DND-41 (cell line): ENCODE results near the gene TIMM22.

ENCODE experiments used
- ATAC-seq: fragments of 200-7000 bp; cut with Tn5 transposase; 3 replicates; pipeline ENCODE4 v1.9.1; 2021; ENCODE audit warnings: low read depth; ENCODE audit not compliant: insufficient read depth
- DNase-seq: peaks from one replicate; pipeline ENCODE4 v3.0.0-alpha.2; 2020
- H2AFZ ChIP-seq: 2 replicates; pipeline ENCODE4 v1.6.0; 2012; ENCODE audit warnings: low read depth, low read length
- H3K27ac ChIP-seq: 2 replicates; pipeline ENCODE4 v1.5.1; 2012; ENCODE audit warnings: low read length, inconsistent platforms
- H3K27me3 ChIP-seq: fragments of 200-600 bp; sonication (generic); 2 replicates; pipeline ENCODE4 v1.6.0; 2012; ENCODE audit warnings: low read length, mild to moderate bottlenecking, inconsistent platforms; ENCODE audit not compliant: insufficient read depth, poor library complexity
- H3K36me3 ChIP-seq: 2 replicates; pipeline ENCODE4 v1.5.1; 2012; ENCODE audit warnings: low read length, inconsistent platforms; ENCODE audit not compliant: insufficient read depth
- H3K4me1 ChIP-seq: 2 replicates; pipeline ENCODE4 v1.5.1; 2012; ENCODE audit warnings: mild to moderate bottlenecking, low read length; ENCODE audit not compliant: insufficient read depth
- H3K4me2 ChIP-seq: 2 replicates; pipeline ENCODE4 v1.6.0; 2012; ENCODE audit warnings: mild to moderate bottlenecking, moderate library complexity, low read length, inconsistent platforms; ENCODE audit not compliant: insufficient read depth
- H3K4me3 ChIP-seq, 2 experiments: fragments of 200-600 bp in 1 of 2; shearing (Covaris generic) in 1 of 2; 2 replicates each; pipeline ENCODE4 v1.5.1; 2012 to 2016; ENCODE audit warnings: inconsistent platforms in 2 of 2, low read length in 2 of 2, mild to moderate bottlenecking in 2 of 2, low read depth in 1 of 2, moderate library complexity in 1 of 2
- H3K79me2 ChIP-seq: 2 replicates; pipeline ENCODE4 v1.6.0; 2012; ENCODE audit warnings: low read length, inconsistent platforms; ENCODE audit not compliant: insufficient read depth
- H3K9ac ChIP-seq: 2 replicates; pipeline ENCODE4 v1.6.0; 2012; ENCODE audit warnings: low read depth, mild to moderate bottlenecking, inconsistent platforms, low read length, moderate library complexity
- H3K9me3 ChIP-seq: 2 replicates; pipeline ENCODE4 v1.5.1; 2012; ENCODE audit warnings: low read length, moderate library complexity, mild to moderate bottlenecking, inconsistent platforms; ENCODE audit not compliant: insufficient read depth, severe bottlenecking
- H4K20me1 ChIP-seq: 2 replicates; pipeline ENCODE4 v1.6.0; 2012; ENCODE audit warnings: low read length; ENCODE audit not compliant: insufficient read depth
- EZH2 ChIP-seq: IDR thresholded peaks from 3 replicates; pipeline ENCODE4 v1.6.1; 2012; ENCODE audit warnings: borderline replicate concordance, low read depth, mild to moderate bottlenecking, moderate library complexity, low read length, inconsistent platforms; ENCODE audit not compliant: severe bottlenecking
- TF ChIP-seq, protein P1 (sequence below): IDR thresholded peaks from 2 replicates; pipeline ENCODE4 v1.5.1; 2012; ENCODE audit warnings: borderline replicate concordance, low read length, moderate library complexity, mild to moderate bottlenecking; ENCODE audit not compliant: poor library complexity, severe bottlenecking; ENCODE audit errors: extremely low read depth

TIMM22 gene

GRCh38 chr17:1050996-1051925 is 54.3 kb downstream of the TIMM22 start:
- TF ChIP-seq, protein P1, sequence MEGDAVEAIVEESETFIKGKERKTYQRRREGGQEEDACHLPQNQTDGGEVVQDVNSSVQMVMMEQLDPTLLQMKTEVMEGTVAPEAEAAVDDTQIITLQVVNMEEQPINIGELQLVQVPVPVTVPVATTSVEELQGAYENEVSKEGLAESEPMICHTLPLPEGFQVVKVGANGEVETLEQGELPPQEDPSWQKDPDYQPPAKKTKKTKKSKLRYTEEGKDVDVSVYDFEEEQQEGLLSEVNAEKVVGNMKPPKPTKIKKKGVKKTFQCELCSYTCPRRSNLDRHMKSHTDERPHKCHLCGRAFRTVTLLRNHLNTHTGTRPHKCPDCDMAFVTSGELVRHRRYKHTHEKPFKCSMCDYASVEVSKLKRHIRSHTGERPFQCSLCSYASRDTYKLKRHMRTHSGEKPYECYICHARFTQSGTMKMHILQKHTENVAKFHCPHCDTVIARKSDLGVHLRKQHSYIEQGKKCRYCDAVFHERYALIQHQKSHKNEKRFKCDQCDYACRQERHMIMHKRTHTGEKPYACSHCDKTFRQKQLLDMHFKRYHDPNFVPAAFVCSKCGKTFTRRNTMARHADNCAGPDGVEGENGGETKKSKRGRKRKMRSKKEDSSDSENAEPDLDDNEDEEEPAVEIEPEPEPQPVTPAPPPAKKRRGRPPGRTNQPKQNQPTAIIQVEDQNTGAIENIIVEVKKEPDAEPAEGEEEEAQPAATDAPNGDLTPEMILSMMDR, result no peak
- TF ChIP-seq EZH2, result no peak
- Histone ChIP-seq H3K27me3 (no peaks in the 10 kb centered on the region), H3K27ac (no peak overlapping the region), H3K79me2 (no peaks in the 10 kb centered on the region), H3K9ac (no peak overlapping the region), H3K9me3 (no peaks in the 10 kb centered on the region), H3K4me3 (no peak overlapping the region), H3K36me3 (peaks cover 24% of the 10 kb centered on the region), H3K4me2 (no peak overlapping the region), H4K20me1 (no peaks in the 10 kb centered on the region), H3K4me1 (no peaks in the 10 kb centered on the region), H2AFZ (no peak overlapping the region)
- ATAC-seq (no peak), DNase-seq (no peak)
